ENCODE measurements around the gene PHACTR4.

DNA sequence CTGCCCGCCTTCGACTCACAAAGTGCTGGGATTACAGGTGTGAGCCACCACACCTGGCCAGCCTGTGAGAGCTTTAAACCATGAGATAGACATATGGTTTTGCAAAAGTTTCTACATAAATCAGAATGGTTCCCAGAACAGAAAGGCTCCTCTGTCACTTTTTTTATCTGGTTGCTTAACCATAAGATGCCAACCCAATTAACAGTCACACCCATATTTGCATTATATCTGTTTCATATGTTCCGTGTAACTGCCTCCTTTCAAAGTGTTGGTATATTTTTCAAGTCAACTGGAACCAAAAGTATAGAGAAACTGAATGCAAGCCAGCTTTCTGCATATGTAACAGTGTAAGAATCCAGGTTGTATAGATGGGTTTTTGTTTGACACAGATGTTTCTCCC lies 112.6 kb downstream of the PHACTR4 start:
- TF ChIP-seq, protein P1, sequence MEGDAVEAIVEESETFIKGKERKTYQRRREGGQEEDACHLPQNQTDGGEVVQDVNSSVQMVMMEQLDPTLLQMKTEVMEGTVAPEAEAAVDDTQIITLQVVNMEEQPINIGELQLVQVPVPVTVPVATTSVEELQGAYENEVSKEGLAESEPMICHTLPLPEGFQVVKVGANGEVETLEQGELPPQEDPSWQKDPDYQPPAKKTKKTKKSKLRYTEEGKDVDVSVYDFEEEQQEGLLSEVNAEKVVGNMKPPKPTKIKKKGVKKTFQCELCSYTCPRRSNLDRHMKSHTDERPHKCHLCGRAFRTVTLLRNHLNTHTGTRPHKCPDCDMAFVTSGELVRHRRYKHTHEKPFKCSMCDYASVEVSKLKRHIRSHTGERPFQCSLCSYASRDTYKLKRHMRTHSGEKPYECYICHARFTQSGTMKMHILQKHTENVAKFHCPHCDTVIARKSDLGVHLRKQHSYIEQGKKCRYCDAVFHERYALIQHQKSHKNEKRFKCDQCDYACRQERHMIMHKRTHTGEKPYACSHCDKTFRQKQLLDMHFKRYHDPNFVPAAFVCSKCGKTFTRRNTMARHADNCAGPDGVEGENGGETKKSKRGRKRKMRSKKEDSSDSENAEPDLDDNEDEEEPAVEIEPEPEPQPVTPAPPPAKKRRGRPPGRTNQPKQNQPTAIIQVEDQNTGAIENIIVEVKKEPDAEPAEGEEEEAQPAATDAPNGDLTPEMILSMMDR (IDR thresholded peaks at IDR 0.05), result no peak
- no peak for TF ChIP-seq POLR2A (IDR thresholded peaks at IDR 0.05)
